Mesenchymal stem cell (in vitro differentiated cells and primary cell): Measurements from ENCODE around the gene GULP1.

Source experiments
- DNase-seq: peaks from one replicate; pipeline ENCODE4 v3.0.0-alpha.2; 2013
- H2AFZ ChIP-seq: one replicate; pipeline ENCODE4 v1.6.1; 2013; ENCODE audit warnings: low read depth, mild to moderate bottlenecking, control low read depth, inconsistent platforms, low read length, moderate library complexity
- H2AK5ac ChIP-seq: 2 replicates; pipeline ENCODE4 v1.6.1; 2013; ENCODE audit warnings: low read length, moderate library complexity, mild to moderate bottlenecking, inconsistent platforms; ENCODE audit not compliant: severe bottlenecking
- H2BK120ac ChIP-seq: one replicate; pipeline ENCODE4 v1.6.1; 2013; ENCODE audit warnings: low read depth, mild to moderate bottlenecking, inconsistent platforms, low read length, moderate library complexity
- H2BK12ac ChIP-seq, 2 experiments: one replicate each; pipeline ENCODE4 v1.6.1; 2013; ENCODE audit warnings: inconsistent platforms in 2 of 2, low read length in 2 of 2, mild to moderate bottlenecking in 2 of 2, moderate library complexity in 2 of 2, control low read depth in 1 of 2
- H2BK15ac ChIP-seq: one replicate; pipeline ENCODE4 v1.6.1; 2013; ENCODE audit warnings: mild to moderate bottlenecking, low read depth, inconsistent platforms; ENCODE audit not compliant: poor library complexity, severe bottlenecking
- H2BK5ac ChIP-seq: 2 replicates; pipeline ENCODE4 v1.6.1; 2013; ENCODE audit warnings: low read depth, mild to moderate bottlenecking, low read length, control low read depth, inconsistent platforms; ENCODE audit not compliant: poor library complexity, severe bottlenecking
- H3K14ac ChIP-seq, 2 experiments: one replicate each; pipeline ENCODE4 v1.6.1; 2013; ENCODE audit warnings: inconsistent platforms in 2 of 2, low read length in 2 of 2, control low read depth in 1 of 2, mild to moderate bottlenecking in 1 of 2, moderate library complexity in 1 of 2
- H3K18ac ChIP-seq, 2 experiments: one replicate each; pipeline ENCODE4 v1.6.1; 2013; ENCODE audit warnings: inconsistent platforms in 2 of 2, low read length in 2 of 2, control low read depth in 1 of 2, low read depth in 1 of 2, mild to moderate bottlenecking in 1 of 2
- H3K23ac ChIP-seq, 2 experiments: one replicate each; pipeline ENCODE4 v1.6.1; 2013; ENCODE audit warnings: inconsistent platforms in 2 of 2, low read length in 2 of 2, mild to moderate bottlenecking in 2 of 2, moderate library complexity in 2 of 2, control low read depth in 1 of 2
- H3K27ac ChIP-seq: 2 replicates; pipeline ENCODE4 v1.5.1; 2013; ENCODE audit warnings: mild to moderate bottlenecking, moderate library complexity, low read length, control low read depth, inconsistent platforms; ENCODE audit not compliant: poor library complexity, severe bottlenecking
- H3K27me3 ChIP-seq, 2 experiments: 2 replicates each; pipeline versions ENCODE4 v1.6.1 to v1.7.0; 2013; ENCODE audit warnings: low read length in 2 of 2, mild to moderate bottlenecking in 2 of 2, moderate library complexity in 2 of 2, control low read depth in 1 of 2, inconsistent platforms in 1 of 2; ENCODE audit not compliant: control insufficient read depth in 1 of 2, insufficient read depth in 1 of 2
- H3K36me3 ChIP-seq, 2 experiments: 2 replicates each; pipeline versions ENCODE4 v1.6.1 to v1.7.0; 2013; ENCODE audit warnings: low read length in 2 of 2, control low read depth in 1 of 2, inconsistent platforms in 1 of 2, low read depth in 1 of 2, mild to moderate bottlenecking in 1 of 2; ENCODE audit not compliant: insufficient read depth in 2 of 2, control insufficient read depth in 1 of 2
- H3K4ac ChIP-seq, 2 experiments: one replicate each; pipeline ENCODE4 v1.6.1; 2013; ENCODE audit warnings: inconsistent platforms in 2 of 2, low read length in 2 of 2, mild to moderate bottlenecking in 2 of 2, moderate library complexity in 2 of 2, control low read depth in 1 of 2, low read depth in 1 of 2
- H3K4me1 ChIP-seq: 2 replicates; pipeline ENCODE4 v1.6.1; 2013; ENCODE audit warnings: low read depth, low read length, control low read depth; ENCODE audit not compliant: control insufficient read depth, insufficient read depth
- H3K4me2 ChIP-seq: 2 replicates; pipeline ENCODE4 v1.6.1; 2013; ENCODE audit warnings: low read length, mild to moderate bottlenecking, inconsistent platforms; ENCODE audit not compliant: poor library complexity, severe bottlenecking
- H3K4me3 ChIP-seq, 2 experiments: 2 replicates each; pipeline versions ENCODE4 v1.5.1 to v1.7.0; 2013; ENCODE audit warnings: low read length in 2 of 2, mild to moderate bottlenecking in 2 of 2, control low read depth in 1 of 2, low read depth in 1 of 2; ENCODE audit not compliant: insufficient read depth in 1 of 2
- H3K79me1 ChIP-seq: replicated peaks from 2 replicates; pipeline ENCODE4 v1.6.1; 2013; ENCODE audit warnings: mild to moderate bottlenecking, control low read depth, low read length, inconsistent platforms; ENCODE audit not compliant: poor library complexity, severe bottlenecking
- H3K9ac ChIP-seq: 2 replicates; pipeline ENCODE4 v1.7.0; 2013; ENCODE audit warnings: mild to moderate bottlenecking, low read length, moderate library complexity
- H3K9me3 ChIP-seq: 2 replicates; pipeline ENCODE4 v1.7.0; 2013; ENCODE audit warnings: mild to moderate bottlenecking, low read length; ENCODE audit not compliant: control insufficient read depth
- H4K8ac ChIP-seq: one replicate; pipeline ENCODE4 v1.6.1; 2013; ENCODE audit warnings: inconsistent platforms, mild to moderate bottlenecking, low read length, moderate library complexity
- H4K91ac ChIP-seq: one replicate; pipeline ENCODE4 v1.6.1; 2013; ENCODE audit warnings: mild to moderate bottlenecking, low read length, inconsistent platforms
- WGBS: methylation state at CpG from one replicate; pipeline ENCODE4 v1.1.7; 2013; ENCODE audit warnings: mixed read lengths; 5-methylcytosine and 5-hydroxymethylcytosine counted together

The GULP1 gene

GRCh38 chr2:188609321-188610049 lies 317.8 kb downstream of the GULP1 start:
- Histone ChIP-seq H3K23ac (no peak overlapping the region), H3K18ac (no peak overlapping the region), H2AFZ (no peak overlapping the region), H3K4me2 (no peak overlapping the region), H3K4ac (no peak overlapping the region), H3K36me3 (peaks cover 0 to 4% of the 10 kb centered on the region in 2 experiments), H3K4me1 (peaks cover 2% of the 10 kb centered on the region), H3K4me3 (no peak overlapping the region), H4K8ac (no peak overlapping the region), H2BK120ac (no peak overlapping the region), H3K14ac (no peak overlapping the region), H3K79me1 (no peaks in the 10 kb centered on the region), H3K9ac (no peak overlapping the region), H2AK5ac (no peak overlapping the region), H4K91ac (no peak overlapping the region), H2BK5ac (no peak overlapping the region), H3K9me3 (peaks cover 12% of the 10 kb centered on the region), H3K27me3 (no peaks in the 10 kb centered on the region), H3K27ac (no peak overlapping the region), H2BK15ac (no peak overlapping the region), H2BK12ac (peak overlapping the region in 1 of 2 experiments; percentile 31)
- DNase-seq, result no peak
- 100% methylated on average over 1 of the region's 1 CpG for WGBS

GRCh38 chr2:188610050-188610444 lies 318.4 kb downstream of the GULP1 start:
- peak overlapping the region; percentile 65 to 92 for H3K18ac ChIP-seq
- H2AFZ ChIP-seq, result no peak overlapping the region
- H3K4me2 ChIP-seq, result no peak overlapping the region
- H3K27me3 ChIP-seq, result no peaks in the 10 kb centered on the region
- DNase-seq, result peak; percentile 46
- peak overlapping the region; percentile 88 to 99 for H2BK12ac ChIP-seq
- WGBS, result 96% methylated on average over 2 of the region's 2 CpGs
- H3K27ac ChIP-seq, result peak overlapping the region; percentile 37
- no peak overlapping the region for H3K4me3 ChIP-seq
- H3K4ac ChIP-seq, result peak overlapping the region; percentile 73 to 96
- peak overlapping the region in 1 of 2 experiments; percentile 84 for H3K14ac ChIP-seq
- no peak overlapping the region for H2AK5ac ChIP-seq
- peak overlapping the region; percentile 0 for H2BK5ac ChIP-seq
- H2BK15ac ChIP-seq, result no peak overlapping the region
- H2BK120ac ChIP-seq, result peak overlapping the region; percentile 22
- H3K23ac ChIP-seq, result no peak overlapping the region
- peak overlapping the region; percentile 87 for H4K8ac ChIP-seq
- H3K9ac ChIP-seq, result no peak overlapping the region
- H3K4me1 ChIP-seq, result peaks cover 2% of the 10 kb centered on the region
- peak overlapping the region; percentile 93 for H4K91ac ChIP-seq
- H3K9me3 ChIP-seq, result peaks cover 12% of the 10 kb centered on the region
- H3K36me3 ChIP-seq, result peaks cover 0 to 4% of the 10 kb centered on the region in 2 experiments
- no peaks in the 10 kb centered on the region for H3K79me1 ChIP-seq

- Histone ChIP-seq H2BK15ac (peak overlapping the region; percentile 84), H2BK12ac (peak overlapping the region in 1 of 2 experiments; percentile 94), H4K8ac (peak overlapping the region; percentile 87), H2AFZ (no peak overlapping the region), H3K9me3 (peaks cover 12% of the 10 kb centered on the region), H4K91ac (peak overlapping the region; percentile 93), H3K9ac (no peak overlapping the region), H2BK5ac (no peak overlapping the region), H2AK5ac (no peak overlapping the region), H3K27ac (no peak overlapping the region), H3K14ac (no peak overlapping the region), H3K23ac (no peak overlapping the region), H2BK120ac (no peak overlapping the region), H3K4ac (peak overlapping the region; percentile 73 to 96), H3K27me3 (no peaks in the 10 kb centered on the region), H3K4me2 (no peak overlapping the region), H3K4me3 (no peak overlapping the region), H3K18ac (peak overlapping the region; percentile 65 to 92), H3K79me1 (no peaks in the 10 kb centered on the region), H3K36me3 (peaks cover 0 to under 1% of the 10 kb centered on the region in 2 experiments), H3K4me1 (peaks cover 2% of the 10 kb centered on the region)
- WGBS, result 50% methylated on average over 2 of the region's 2 CpGs
- peak; percentile 69 for DNase-seq
These were observed 319.2 kb downstream of the GULP1 start for GRCh38 chr2:188610827-188611226.

GRCh38 chr2:188619146-188619545 lies 327.5 kb downstream of the GULP1 start:
- H3K27me3 ChIP-seq, result no peaks in the 10 kb centered on the region
- H2BK120ac ChIP-seq, result no peak overlapping the region
- no peak overlapping the region for H3K14ac ChIP-seq
- no peak overlapping the region for H3K27ac ChIP-seq
- no peaks in the 10 kb centered on the region for H3K79me1 ChIP-seq
- no peak overlapping the region for H3K4me3 ChIP-seq
- H3K23ac ChIP-seq, result no peak overlapping the region
- H3K4me1 ChIP-seq, result no peaks in the 10 kb centered on the region
- H2BK12ac ChIP-seq, result no peak overlapping the region
- no peak for DNase-seq
- H4K91ac ChIP-seq, result no peak overlapping the region
- no peak overlapping the region for H2AK5ac ChIP-seq
- no peak overlapping the region for H2BK5ac ChIP-seq
- 96% methylated on average over 4 of the region's 4 CpGs for WGBS
- H3K9me3 ChIP-seq, result no peaks in the 10 kb centered on the region
- H4K8ac ChIP-seq, result no peak overlapping the region
- H2BK15ac ChIP-seq, result no peak overlapping the region
- no peak overlapping the region for H3K4me2 ChIP-seq
- no peak overlapping the region for H3K9ac ChIP-seq
- H3K18ac ChIP-seq, result peak overlapping the region in 1 of 2 experiments; percentile 34
- H3K4ac ChIP-seq, result no peak overlapping the region
- no peak overlapping the region for H2AFZ ChIP-seq
- no peaks in the 10 kb centered on the region for H3K36me3 ChIP-seq
